ENCODE data around the gene KCNMB1. TPM values are rescaled to one million over a fixed set of nuclear protein-coding genes. Genes with fewer than 3 reads are reported as not detected.
"Not testable (repeated sequence)": the region's sequence is repeated elsewhere in the genome, so short reads cannot be mapped to it uniquely, and the experiment has no call there.

KCNMB1 gene
- total RNA-seq, 1 donor from 2014 or later: not detected

DNA sequence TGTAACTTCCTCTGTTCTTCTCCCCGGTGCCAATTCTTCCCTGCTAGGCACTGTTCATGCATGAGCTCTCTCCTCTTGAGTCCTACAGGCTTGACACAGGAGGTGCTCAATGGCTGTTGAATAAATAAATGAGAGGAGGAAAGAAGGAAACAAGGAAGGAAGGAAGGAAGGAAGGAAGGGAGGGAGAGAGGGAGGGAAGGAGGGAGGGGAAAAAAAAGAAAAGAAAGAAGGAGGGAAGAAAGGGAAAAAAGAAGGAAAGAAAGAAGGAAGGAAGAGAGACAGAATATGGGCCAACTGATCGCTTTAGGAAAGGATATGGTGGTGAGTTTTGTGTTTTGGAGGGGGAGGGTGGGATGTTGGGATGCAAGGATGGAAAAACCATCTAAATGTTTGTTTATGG is 6.4 kb downstream of the KCNMB1 start:
- Mint-ChIP-seq H3K27ac (no peak overlapping the region), H3K4me1 (peaks cover 2% of the 10 kb centered on the region), H3K4me3 (no peak overlapping the region), H3K36me3 (ENCODE audit: low read depth) (no peaks in the 10 kb centered on the region), H3K9me3 (no peaks in the 10 kb centered on the region), H3K27me3 (peaks cover 3% of the 10 kb centered on the region)
- ATAC-seq (ENCODE audit: low read depth) (no peak), DNase-seq (no peak)
- intact Hi-C loops (cut with micrococcal nuclease): no loop called here
- ChIA-PET POLR2A (interaction anchor here (1.0 kb wide), 1 partner anchor 18 kb away, joined by 3 read pairs; no protein-coding TSS in a partner anchor), CTCF (no interaction called here)
- TF ChIP-seq, protein P1, sequence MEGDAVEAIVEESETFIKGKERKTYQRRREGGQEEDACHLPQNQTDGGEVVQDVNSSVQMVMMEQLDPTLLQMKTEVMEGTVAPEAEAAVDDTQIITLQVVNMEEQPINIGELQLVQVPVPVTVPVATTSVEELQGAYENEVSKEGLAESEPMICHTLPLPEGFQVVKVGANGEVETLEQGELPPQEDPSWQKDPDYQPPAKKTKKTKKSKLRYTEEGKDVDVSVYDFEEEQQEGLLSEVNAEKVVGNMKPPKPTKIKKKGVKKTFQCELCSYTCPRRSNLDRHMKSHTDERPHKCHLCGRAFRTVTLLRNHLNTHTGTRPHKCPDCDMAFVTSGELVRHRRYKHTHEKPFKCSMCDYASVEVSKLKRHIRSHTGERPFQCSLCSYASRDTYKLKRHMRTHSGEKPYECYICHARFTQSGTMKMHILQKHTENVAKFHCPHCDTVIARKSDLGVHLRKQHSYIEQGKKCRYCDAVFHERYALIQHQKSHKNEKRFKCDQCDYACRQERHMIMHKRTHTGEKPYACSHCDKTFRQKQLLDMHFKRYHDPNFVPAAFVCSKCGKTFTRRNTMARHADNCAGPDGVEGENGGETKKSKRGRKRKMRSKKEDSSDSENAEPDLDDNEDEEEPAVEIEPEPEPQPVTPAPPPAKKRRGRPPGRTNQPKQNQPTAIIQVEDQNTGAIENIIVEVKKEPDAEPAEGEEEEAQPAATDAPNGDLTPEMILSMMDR (IDR thresholded peaks at IDR 0.05): no peak

DNA sequence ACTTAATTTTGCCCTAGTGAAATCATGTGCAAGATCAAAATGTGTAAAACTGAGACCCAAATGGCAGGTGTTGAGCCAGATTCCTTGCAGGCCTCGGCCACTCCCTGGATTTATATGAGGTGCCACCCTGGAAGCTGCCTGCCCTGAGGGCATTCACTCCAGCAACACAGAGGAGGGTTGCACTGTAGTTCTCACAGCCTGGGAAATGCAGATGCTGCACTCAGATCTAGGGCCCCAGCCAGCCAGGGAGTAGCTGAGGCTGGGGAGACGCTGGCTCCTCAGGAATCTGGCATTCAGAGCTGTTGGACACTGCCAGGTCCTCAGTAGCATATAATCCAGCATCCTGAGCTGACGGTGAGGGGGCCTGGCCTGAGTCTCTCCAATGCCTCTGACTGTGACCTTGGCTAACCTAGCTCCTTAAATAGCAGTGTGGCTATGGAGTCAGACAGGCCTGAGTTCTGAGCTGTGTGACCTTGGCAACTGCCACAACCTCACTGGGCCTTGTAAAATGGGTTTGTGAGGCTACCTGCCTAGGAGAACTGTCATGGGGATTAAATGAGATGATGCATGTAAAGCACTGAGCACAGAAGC is 8.7 kb downstream of the KCNMB1 start:
- no peaks in the 10 kb centered on the region for H3K4me1 Mint-ChIP-seq
- DNase-seq: no peak
- H3K27me3 Mint-ChIP-seq: peaks cover 5% of the 10 kb centered on the region
- peaks cover 2% of the 10 kb centered on the region for H3K9me3 Mint-ChIP-seq
- POLR2A ChIA-PET: no interaction called here
- no peak for ATAC-seq (ENCODE audit: low read depth)
- TF ChIP-seq, protein P1 (IDR thresholded peaks at IDR 0.05): no peak
- H3K4me3 Mint-ChIP-seq: no peak overlapping the region
- intact Hi-C loops (cut with micrococcal nuclease): no loop called here
- H3K36me3 Mint-ChIP-seq (ENCODE audit: low read depth): no peaks in the 10 kb centered on the region
- no peak overlapping the region for H3K27ac Mint-ChIP-seq
- CTCF ChIA-PET: no interaction called here

DNA sequence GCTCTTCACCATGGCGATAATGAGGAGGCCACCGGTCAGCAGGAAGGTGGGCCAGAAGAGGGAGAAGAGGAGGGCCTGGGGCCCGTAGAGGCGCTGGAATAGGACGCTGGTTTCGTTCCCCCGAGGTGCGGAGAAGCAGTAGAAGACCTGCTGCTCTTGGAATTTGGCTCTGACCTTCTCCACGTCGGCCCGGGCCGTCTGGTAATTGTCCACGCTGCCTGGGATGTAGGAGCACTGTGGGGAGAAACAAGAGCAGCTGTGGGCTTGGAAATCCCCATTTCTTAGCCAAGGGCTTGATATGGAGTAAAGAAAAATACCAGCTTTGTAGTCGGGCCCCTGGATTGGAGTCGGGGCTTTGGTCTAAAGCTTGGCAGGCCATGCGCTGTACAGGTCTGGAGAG is 10.4 kb downstream of the KCNMB1 start:
- no peak for ATAC-seq (ENCODE audit: low read depth)
- Mint-ChIP-seq H3K27me3 (peaks cover 2% of the 10 kb centered on the region), H3K27ac (no peak overlapping the region), H3K4me3 (no peak overlapping the region), H3K36me3 (ENCODE audit: low read depth) (no peaks in the 10 kb centered on the region), H3K4me1 (no peaks in the 10 kb centered on the region), H3K9me3 (peaks cover 2% of the 10 kb centered on the region)
- TF ChIP-seq, protein P1 (IDR thresholded peaks at IDR 0.05): no peak
- intact Hi-C loops (cut with micrococcal nuclease): no loop called here
- ChIA-PET CTCF (no interaction called here), POLR2A (no interaction called here)
- no peak for DNase-seq

DNA sequence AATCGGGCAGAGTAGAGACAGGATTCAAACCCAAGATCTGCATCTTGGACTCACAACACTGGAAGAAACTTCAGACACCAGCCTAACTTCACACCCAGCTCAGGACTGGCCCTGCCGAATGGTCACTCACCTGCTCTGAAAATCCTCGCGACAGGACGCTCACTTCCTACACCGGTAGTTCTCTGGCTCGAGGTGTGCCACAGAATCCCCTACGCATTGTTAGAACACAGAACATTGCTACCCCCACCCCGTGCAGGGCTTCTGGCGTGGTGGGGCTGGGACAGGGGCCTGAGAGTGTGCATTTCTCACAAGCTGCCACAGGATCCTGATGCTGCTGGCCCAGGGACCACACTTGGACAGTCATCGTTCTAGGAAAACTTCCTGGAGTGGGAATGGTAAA is 12.1 kb downstream of the KCNMB1 start:
- TF ChIP-seq, protein P1 (IDR thresholded peaks at IDR 0.05): no peak
- Mint-ChIP-seq H3K4me3 (no peak overlapping the region), H3K36me3 (ENCODE audit: low read depth) (no peaks in the 10 kb centered on the region), H3K4me1 (no peaks in the 10 kb centered on the region), H3K9me3 (peaks cover 2% of the 10 kb centered on the region), H3K27me3 (peaks cover 2% of the 10 kb centered on the region), H3K27ac (no peak overlapping the region)
- DNase-seq (no peak), ATAC-seq (ENCODE audit: low read depth) (no peak)
- intact Hi-C loops (cut with micrococcal nuclease): no loop called here
- CTCF ChIA-PET: no interaction called here
- POLR2A ChIA-PET: no interaction called here

DNA sequence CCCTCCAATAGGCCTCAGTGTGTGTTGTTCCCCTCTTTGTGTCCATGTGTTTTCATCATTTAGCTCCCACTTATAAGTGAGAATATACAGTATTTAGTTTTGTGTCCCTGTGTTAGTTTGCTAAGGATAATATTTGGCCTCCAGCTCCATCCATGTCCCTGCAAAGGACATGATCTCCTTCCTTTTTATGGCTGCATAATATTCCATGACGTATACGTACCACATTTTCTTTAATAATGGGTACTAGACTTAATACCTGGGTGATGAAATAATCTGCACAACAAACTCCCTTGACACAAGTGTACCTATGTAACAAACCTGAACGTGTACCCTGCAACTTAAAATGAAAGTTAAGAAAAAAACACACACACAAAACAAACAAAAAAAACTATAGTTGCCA is 12.6 kb downstream of the KCNMB1 start:
- ATAC-seq (ENCODE audit: low read depth); H3K4me1 Mint-ChIP-seq; CTCF ChIA-PET; DNase-seq; H3K36me3 Mint-ChIP-seq (ENCODE audit: low read depth); H3K27ac Mint-ChIP-seq; POLR2A ChIA-PET; H3K27me3 Mint-ChIP-seq; intact Hi-C loops (cut with micrococcal nuclease); H3K4me3 Mint-ChIP-seq; H3K9me3 Mint-ChIP-seq: not testable (repeated sequence)

DNA sequence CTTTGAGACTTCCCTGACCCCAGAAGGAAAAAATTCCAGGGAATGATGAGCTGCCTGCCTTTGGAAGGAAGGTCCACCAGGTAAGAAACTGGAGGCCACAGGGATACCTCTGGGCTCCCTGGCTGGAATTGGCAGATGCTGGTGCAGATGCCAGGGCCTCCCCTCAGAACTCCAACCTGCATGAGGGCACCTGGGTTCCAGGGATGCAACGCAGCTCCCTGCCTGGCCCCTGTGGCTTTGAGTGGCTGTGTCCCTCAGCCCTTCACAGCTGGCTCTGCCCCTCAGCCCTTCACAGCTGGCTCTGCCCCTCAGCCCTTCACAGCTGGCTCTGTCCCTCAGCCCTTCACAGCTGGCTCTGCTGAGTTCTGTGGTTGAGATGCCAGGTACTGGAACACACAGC is 13.9 kb downstream of the KCNMB1 start:
- DNase-seq: no peak
- H3K4me3 Mint-ChIP-seq: no peak overlapping the region
- TF ChIP-seq, protein P1 (IDR thresholded peaks at IDR 0.05): no peak
- peaks cover 2% of the 10 kb centered on the region for H3K9me3 Mint-ChIP-seq
- H3K27me3 Mint-ChIP-seq: peaks cover 6% of the 10 kb centered on the region
- ChIA-PET CTCF (no interaction called here), POLR2A (no interaction called here)
- H3K4me1 Mint-ChIP-seq: no peaks in the 10 kb centered on the region
- ATAC-seq (ENCODE audit: low read depth): no peak
- H3K36me3 Mint-ChIP-seq (ENCODE audit: low read depth): no peaks in the 10 kb centered on the region
- intact Hi-C loops (cut with micrococcal nuclease): no loop called here
- no peak overlapping the region for H3K27ac Mint-ChIP-seq

All from activated B cell treated with CpG ODN at 0.5 μM for 24 hours (primary cell).